ENCODE results near the gene ALAS1. TPM values are rescaled to one million over a fixed set of nuclear protein-coding genes. Genes with fewer than 3 reads are reported as not detected.

Gene ALAS1
- total RNA-seq, 1 experiment from 2014 or later: 41.6 TPM

DNA sequence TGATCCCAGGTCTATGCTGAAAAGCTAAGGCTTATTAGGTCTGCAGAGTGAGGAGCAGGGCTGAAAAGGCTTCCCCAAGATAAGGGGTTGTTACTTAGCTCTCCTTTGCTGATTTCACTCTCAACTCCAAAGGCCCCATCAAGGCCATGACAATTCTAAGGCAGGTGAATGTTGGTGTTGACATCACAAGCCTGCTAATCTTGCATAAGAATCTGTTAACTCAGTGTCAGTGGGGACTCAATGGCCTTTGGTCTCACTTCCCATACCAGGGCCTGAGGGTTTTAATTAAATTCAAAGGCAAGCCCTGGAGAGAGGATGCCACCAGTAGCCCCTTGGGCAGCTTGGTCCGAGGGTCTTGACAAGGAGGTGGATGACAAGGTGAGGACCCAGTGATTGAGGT is 9.4 kb upstream of the ALAS1 start:
- H3K9me3 ChIP-seq (ENCODE audit: low read length): no peaks in the 10 kb centered on the region
- no peaks in the 10 kb centered on the region for H3K9me2 ChIP-seq (replicated peaks; ENCODE audit: insufficient read depth, low read length)
- no peaks in the 10 kb centered on the region for H3K79me2 ChIP-seq (ENCODE audit: low read length)
- no peak overlapping the region for H3K4me3 ChIP-seq (ENCODE audit: low read length)
- no peaks in the 10 kb centered on the region for H3K36me3 ChIP-seq (ENCODE audit: insufficient read depth, low read length)
- no peak for DNase-seq
- H4K20me1 ChIP-seq (ENCODE audit: insufficient read depth, low read depth, low read length): no peaks in the 10 kb centered on the region
- H3K27me3 ChIP-seq (ENCODE audit: low read length): no peaks in the 10 kb centered on the region
- no peak overlapping the region for H3K27ac ChIP-seq (ENCODE audit: low read length)
- H3K9ac ChIP-seq (ENCODE audit: low read length): no peak overlapping the region
- peaks cover 6% of the 10 kb centered on the region; the same call in 1 of the 2 replicates for H3K4me1 ChIP-seq (ENCODE audit: low read length)
- H2AFZ ChIP-seq (ENCODE audit: low read length): no peak overlapping the region
- no peak overlapping the region for H3K4me2 ChIP-seq (ENCODE audit: low read depth, low read length, poor library complexity, severe bottlenecking)

DNA sequence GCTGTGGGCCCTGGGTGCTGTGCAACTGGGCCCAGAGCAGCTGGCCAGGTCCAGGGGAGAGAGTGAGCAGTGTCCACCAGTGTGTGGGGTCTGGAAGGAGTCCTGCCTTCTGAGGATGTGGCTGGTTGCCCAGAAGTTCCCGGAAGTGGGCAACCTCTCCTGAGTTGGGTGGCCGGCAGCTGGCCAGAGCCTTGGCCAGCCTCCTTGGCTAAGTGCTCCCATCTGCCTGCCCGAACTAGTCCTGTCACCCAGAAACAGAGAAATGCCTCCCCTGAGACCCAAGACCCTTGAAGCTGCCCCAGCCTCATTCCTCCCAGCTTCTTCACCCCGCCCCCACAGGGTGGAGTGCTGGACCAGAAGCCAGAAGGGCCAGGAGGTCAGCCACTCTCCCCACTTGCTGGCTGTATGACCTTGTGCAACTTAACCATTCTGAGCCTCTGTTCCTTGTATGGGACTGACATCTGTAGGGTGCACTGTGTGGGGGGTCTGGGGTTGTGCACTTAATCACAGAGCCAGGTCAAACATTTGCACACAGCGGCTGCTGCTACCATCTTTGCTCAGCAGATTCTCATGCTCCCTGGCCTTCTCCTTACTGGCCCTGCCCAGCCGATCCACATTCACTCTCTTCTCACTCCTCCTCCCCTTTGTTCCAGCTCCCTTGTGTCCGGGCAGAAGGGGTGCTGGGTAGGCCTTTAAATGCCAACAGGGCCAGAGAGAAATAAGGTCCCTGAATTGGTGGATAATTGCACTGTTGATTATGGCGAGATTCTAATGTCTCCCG is 7.5 kb upstream of the ALAS1 start:
- Histone ChIP-seq H2AFZ (ENCODE audit: low read length) (no peak overlapping the region), H3K27ac (ENCODE audit: low read length) (no peak overlapping the region), H3K36me3 (ENCODE audit: insufficient read depth, low read length) (no peaks in the 10 kb centered on the region), H3K4me1 (ENCODE audit: low read length) (peaks cover 6% of the 10 kb centered on the region; the same call in 1 of the 2 replicates), H3K4me2 (ENCODE audit: low read depth, low read length, poor library complexity, severe bottlenecking) (no peak overlapping the region), H3K4me3 (ENCODE audit: low read length) (no peak overlapping the region), H3K9me2 (replicated peaks; ENCODE audit: insufficient read depth, low read length) (no peaks in the 10 kb centered on the region), H3K79me2 (ENCODE audit: low read length) (no peaks in the 10 kb centered on the region), H3K27me3 (ENCODE audit: low read length) (no peaks in the 10 kb centered on the region), H4K20me1 (ENCODE audit: insufficient read depth, low read depth, low read length) (no peaks in the 10 kb centered on the region), H3K9ac (ENCODE audit: low read length) (no peak overlapping the region), H3K9me3 (ENCODE audit: low read length) (no peaks in the 10 kb centered on the region)
- DNase-seq: no peak

DNA sequence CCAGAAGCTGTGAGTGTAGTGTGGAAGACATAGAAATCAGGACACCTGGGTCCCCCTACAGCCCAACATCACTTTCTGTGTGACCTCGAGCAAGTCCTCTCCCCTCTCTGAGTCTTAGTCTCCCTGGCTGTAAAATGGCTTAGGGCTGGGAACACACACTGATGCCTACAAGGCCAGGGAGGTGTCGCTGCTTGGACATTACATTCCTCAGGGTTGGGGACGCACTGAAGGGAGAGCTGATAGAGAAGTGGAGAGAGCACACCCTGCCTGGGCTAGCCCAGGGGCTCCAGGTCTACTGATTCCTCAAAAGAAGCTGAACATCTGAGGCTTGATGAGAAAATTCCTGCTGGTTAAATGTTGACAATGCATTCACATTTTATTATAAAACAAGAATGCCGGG is 6.3 kb upstream of the ALAS1 start:
- no peak for DNase-seq
- Histone ChIP-seq H3K27me3 (ENCODE audit: low read length) (no peaks in the 10 kb centered on the region), H3K4me2 (ENCODE audit: low read depth, low read length, poor library complexity, severe bottlenecking) (no peak overlapping the region), H4K20me1 (ENCODE audit: insufficient read depth, low read depth, low read length) (no peaks in the 10 kb centered on the region), H2AFZ (ENCODE audit: low read length) (no peak overlapping the region), H3K4me1 (ENCODE audit: low read length) (peaks cover 6% of the 10 kb centered on the region; the same call in 1 of the 2 replicates), H3K4me3 (ENCODE audit: low read length) (no peak overlapping the region), H3K36me3 (ENCODE audit: insufficient read depth, low read length) (no peaks in the 10 kb centered on the region), H3K9me3 (ENCODE audit: low read length) (no peaks in the 10 kb centered on the region), H3K9me2 (replicated peaks; ENCODE audit: insufficient read depth, low read length) (no peaks in the 10 kb centered on the region), H3K27ac (ENCODE audit: low read length) (no peak overlapping the region), H3K79me2 (ENCODE audit: low read length) (no peaks in the 10 kb centered on the region), H3K9ac (ENCODE audit: low read length) (no peak overlapping the region)

DNA sequence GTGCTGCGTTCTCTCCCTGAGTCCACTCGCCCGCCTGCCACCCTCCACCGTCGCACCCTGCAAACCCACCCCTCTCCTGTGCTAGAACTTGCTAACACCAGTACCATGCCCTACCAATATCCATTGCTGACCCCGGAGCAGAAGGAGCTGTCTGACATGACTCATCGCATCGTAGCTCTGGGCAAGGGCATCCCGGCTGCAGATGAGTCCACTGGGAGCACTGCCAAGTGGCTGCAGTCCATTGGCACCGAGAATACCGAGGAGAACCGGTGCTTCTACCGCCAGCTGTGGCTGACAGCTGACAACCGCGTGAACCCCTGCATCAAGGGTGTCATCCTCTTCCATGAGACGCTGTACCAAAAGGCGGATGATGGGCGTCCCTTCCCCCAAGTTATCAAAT is 4.9 kb upstream of the ALAS1 start:
- H3K4me2 ChIP-seq (ENCODE audit: low read depth, low read length, poor library complexity, severe bottlenecking): no peak overlapping the region
- H3K36me3 ChIP-seq (ENCODE audit: insufficient read depth, low read length): no peaks in the 10 kb centered on the region
- H3K4me3 ChIP-seq (ENCODE audit: low read length): no peak overlapping the region
- no peak overlapping the region for H2AFZ ChIP-seq (ENCODE audit: low read length)
- H4K20me1 ChIP-seq (ENCODE audit: insufficient read depth, low read depth, low read length): no peaks in the 10 kb centered on the region
- peaks cover 15% of the 10 kb centered on the region for H3K4me1 ChIP-seq (ENCODE audit: low read length)
- no peaks in the 10 kb centered on the region for H3K9me3 ChIP-seq (ENCODE audit: low read length)
- H3K9ac ChIP-seq (ENCODE audit: low read length): no peak overlapping the region
- no peaks in the 10 kb centered on the region for H3K9me2 ChIP-seq (replicated peaks; ENCODE audit: insufficient read depth, low read length)
- no peak overlapping the region for H3K27ac ChIP-seq (ENCODE audit: low read length)
- peaks cover under 1% of the 10 kb centered on the region for H3K79me2 ChIP-seq (ENCODE audit: low read length)
- DNase-seq: no peak
- H3K27me3 ChIP-seq (ENCODE audit: low read length): no peaks in the 10 kb centered on the region

DNA sequence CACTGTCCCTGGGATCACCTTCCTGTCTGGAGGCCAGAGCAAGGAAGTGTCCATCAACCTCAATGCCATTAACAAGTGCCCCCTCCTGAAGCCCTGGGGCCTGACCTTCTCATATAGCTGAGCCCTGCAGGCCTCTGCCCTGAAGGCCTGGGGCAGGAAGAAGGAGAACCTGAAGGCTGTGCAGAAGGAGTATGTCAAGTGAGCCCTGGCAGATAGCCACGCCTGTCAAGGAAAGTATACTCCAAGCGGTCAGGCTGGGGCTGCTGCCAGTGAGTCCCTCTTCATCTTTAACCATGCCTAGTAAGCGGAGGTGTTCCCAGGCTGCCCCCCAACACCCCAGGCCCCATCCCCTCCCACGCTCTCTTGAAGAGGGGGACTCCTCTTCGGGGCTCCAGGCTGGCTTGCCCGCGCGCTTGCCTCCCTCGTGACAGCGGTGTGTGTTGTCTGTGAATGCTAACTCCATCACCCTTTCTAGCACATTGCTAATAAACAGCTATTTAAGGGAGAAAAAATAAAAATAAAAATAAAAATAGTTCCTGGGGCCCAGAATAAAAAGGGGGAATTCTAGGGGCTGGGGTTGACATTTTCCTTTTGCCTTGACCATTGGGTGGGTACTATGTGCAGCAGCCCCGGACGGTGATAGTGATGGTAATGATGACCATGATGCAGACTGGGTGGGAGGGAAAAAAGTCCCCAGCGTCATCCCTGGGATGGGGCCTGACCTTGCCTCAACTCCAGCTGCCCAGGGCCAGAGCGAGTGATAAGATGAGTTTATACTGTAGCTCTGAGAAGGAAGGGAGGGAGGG is 3.3 kb upstream of the ALAS1 start:
- no peaks in the 10 kb centered on the region for H3K9me2 ChIP-seq (replicated peaks; ENCODE audit: insufficient read depth, low read length)

DNA sequence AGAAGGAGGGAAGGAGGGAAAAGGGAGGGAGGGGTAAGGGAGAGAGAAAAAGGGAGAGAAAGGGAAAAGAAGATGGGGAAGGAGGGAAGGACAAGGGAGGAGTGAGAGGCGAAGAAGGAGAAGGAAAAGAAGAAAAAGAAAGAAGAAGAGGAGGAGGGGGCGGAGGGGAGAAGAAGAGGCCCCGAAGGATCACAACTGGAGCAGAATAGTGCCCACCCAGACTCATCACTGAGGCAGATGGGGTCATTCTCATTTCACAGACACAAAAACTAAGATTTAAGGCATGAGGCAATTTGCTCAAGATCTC is 2.7 kb upstream of the ALAS1 start:
- no peaks in the 10 kb centered on the region for H3K27me3 ChIP-seq (ENCODE audit: low read length)

More for the DNA sequence above, 3.3 kb upstream of the ALAS1 start:
- Histone ChIP-seq H3K36me3 (ENCODE audit: insufficient read depth, low read length) (peaks cover 4% of the 10 kb centered on the region; the same call in 1 of the 2 replicates), H3K9me3 (ENCODE audit: low read length) (no peaks in the 10 kb centered on the region), H3K27ac (ENCODE audit: low read length) (no peak overlapping the region), H3K79me2 (ENCODE audit: low read length) (peaks cover 15% of the 10 kb centered on the region), H3K4me2 (ENCODE audit: low read depth, low read length, poor library complexity, severe bottlenecking) (no peak overlapping the region), H3K9ac (ENCODE audit: low read length) (no peak overlapping the region), H3K27me3 (ENCODE audit: low read length) (no peaks in the 10 kb centered on the region), H3K4me3 (ENCODE audit: low read length) (no peak overlapping the region), H3K4me1 (ENCODE audit: low read length) (peaks cover 20% of the 10 kb centered on the region), H2AFZ (ENCODE audit: low read length) (no peak overlapping the region), H4K20me1 (ENCODE audit: insufficient read depth, low read depth, low read length) (no peaks in the 10 kb centered on the region; the same call in 1 of the 2 replicates)
- DNase-seq: no peak

DNA sequence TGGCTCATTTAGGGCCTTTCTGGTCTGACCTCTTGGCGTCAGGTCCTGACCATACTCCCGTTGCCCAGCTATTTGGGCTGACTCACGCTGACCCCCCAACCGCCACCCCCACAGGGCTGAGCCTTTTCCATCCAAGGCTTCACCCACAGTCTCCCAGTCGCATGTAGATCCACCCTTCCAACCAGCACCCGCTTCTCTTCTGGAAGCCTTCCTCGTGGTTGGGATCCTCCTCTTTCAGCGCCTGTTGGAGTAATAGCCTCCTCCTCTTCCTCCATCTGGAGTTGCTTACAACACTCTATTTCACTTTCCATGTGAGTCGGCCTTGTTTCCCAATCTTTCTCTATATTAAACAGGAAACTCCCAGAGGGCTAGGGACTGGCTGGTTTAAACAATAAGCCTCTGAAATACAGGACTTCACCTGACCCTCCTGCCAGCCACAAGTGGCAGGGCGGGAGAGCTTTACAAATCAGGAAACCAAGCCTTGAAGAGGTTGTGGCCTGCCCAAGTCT is 2.1 kb upstream of the ALAS1 start:
- H2AFZ ChIP-seq (ENCODE audit: low read length): no peak overlapping the region
- H4K20me1 ChIP-seq (ENCODE audit: insufficient read depth, low read depth, low read length): no peaks in the 10 kb centered on the region; the same call in 1 of the 2 replicates
- H3K9me3 ChIP-seq (ENCODE audit: low read length): no peaks in the 10 kb centered on the region
- H3K4me3 ChIP-seq (ENCODE audit: low read length): no peak overlapping the region
- no peaks in the 10 kb centered on the region for H3K27me3 ChIP-seq (ENCODE audit: low read length)
- H3K9ac ChIP-seq (ENCODE audit: low read length): no peak overlapping the region
- H3K9me2 ChIP-seq (replicated peaks; ENCODE audit: insufficient read depth, low read length): no peaks in the 10 kb centered on the region
- H3K36me3 ChIP-seq (ENCODE audit: insufficient read depth, low read length): peaks cover 7% of the 10 kb centered on the region; the same call in 1 of the 2 replicates
- peaks cover 21% of the 10 kb centered on the region for H3K79me2 ChIP-seq (ENCODE audit: low read length)
- peaks cover 27% of the 10 kb centered on the region for H3K4me1 ChIP-seq (ENCODE audit: low read length)
- H3K27ac ChIP-seq (ENCODE audit: low read length): no peak overlapping the region
- no peak for DNase-seq
- H3K4me2 ChIP-seq (ENCODE audit: low read depth, low read length, poor library complexity, severe bottlenecking): no peak overlapping the region

More for the DNA sequence above, 2.7 kb upstream of the ALAS1 start:
- Histone ChIP-seq H3K79me2 (ENCODE audit: low read length) (peaks cover 16% of the 10 kb centered on the region), H3K9me2 (replicated peaks; ENCODE audit: insufficient read depth, low read length) (no peaks in the 10 kb centered on the region), H3K4me1 (ENCODE audit: low read length) (peaks cover 22% of the 10 kb centered on the region), H3K36me3 (ENCODE audit: insufficient read depth, low read length) (peaks cover 6% of the 10 kb centered on the region; the same call in 1 of the 2 replicates), H3K4me2 (ENCODE audit: low read depth, low read length, poor library complexity, severe bottlenecking) (no peak overlapping the region), H3K27ac (ENCODE audit: low read length) (no peak overlapping the region), H3K9me3 (ENCODE audit: low read length) (no peaks in the 10 kb centered on the region), H3K9ac (ENCODE audit: low read length) (no peak overlapping the region), H4K20me1 (ENCODE audit: insufficient read depth, low read depth, low read length) (no peaks in the 10 kb centered on the region; the same call in 1 of the 2 replicates), H2AFZ (ENCODE audit: low read length) (no peak overlapping the region), H3K4me3 (ENCODE audit: low read length) (no peak overlapping the region)
- no peak for DNase-seq

DNA sequence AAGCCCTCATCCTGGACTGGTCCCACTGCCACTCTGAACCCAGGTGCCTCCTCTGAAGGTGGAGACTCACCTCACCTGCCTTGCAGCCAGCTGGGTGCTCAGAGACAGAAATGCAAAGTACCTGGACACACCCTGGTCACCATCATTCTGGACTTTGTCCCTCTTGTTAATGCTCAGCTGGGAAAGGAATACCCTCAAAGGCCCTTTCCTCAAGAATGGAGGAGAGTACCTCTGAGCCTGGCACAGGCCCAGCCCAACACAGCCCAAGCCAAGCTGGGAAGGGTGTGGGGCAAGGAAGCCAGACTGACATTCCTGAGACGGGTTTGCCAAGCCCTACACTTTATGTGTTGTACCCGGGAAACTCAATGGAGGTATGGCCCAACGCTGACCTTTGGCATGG is 983 bp upstream of the ALAS1 start:
- DNase-seq: no peak
- Histone ChIP-seq H3K9me3 (ENCODE audit: low read length) (no peaks in the 10 kb centered on the region), H3K4me2 (ENCODE audit: low read depth, low read length, poor library complexity, severe bottlenecking) (peak overlapping the region; percentile 92), H3K4me1 (ENCODE audit: low read length) (peaks cover 37% of the 10 kb centered on the region), H3K9ac (ENCODE audit: low read length) (peak overlapping the region; percentile 97), H3K9me2 (replicated peaks; ENCODE audit: insufficient read depth, low read length) (no peaks in the 10 kb centered on the region), H3K36me3 (ENCODE audit: insufficient read depth, low read length) (peaks cover 7% of the 10 kb centered on the region; the same call in 1 of the 2 replicates), H3K27ac (ENCODE audit: low read length) (no peak overlapping the region), H2AFZ (ENCODE audit: low read length) (no peak overlapping the region), H3K27me3 (ENCODE audit: low read length) (no peaks in the 10 kb centered on the region), H3K4me3 (ENCODE audit: low read length) (peak overlapping the region; percentile 97; the same call in 1 of the 2 replicates), H4K20me1 (ENCODE audit: insufficient read depth, low read depth, low read length) (no peaks in the 10 kb centered on the region; the same call in 1 of the 2 replicates), H3K79me2 (ENCODE audit: low read length) (peaks cover 21% of the 10 kb centered on the region)
